Endothelial cell of umbilical vein (primary cell): ENCODE data around the gene CDK9.

ENCODE experiments used
- EZH2 ChIP-seq: IDR thresholded peaks from 2 replicates; pipeline ENCODE4 v1.6.1; 2012; ENCODE audit warnings: borderline replicate concordance, low read depth, mild to moderate bottlenecking, moderate library complexity, low read length, inconsistent platforms; ENCODE audit not compliant: severe bottlenecking
- FOS ChIP-seq: IDR thresholded peaks from 2 replicates; pipeline ENCODE4 v1.6.1; 2011; ENCODE audit warnings: mild to moderate bottlenecking, low read length, moderate library complexity, borderline replicate concordance; ENCODE audit not compliant: insufficient read depth
- GATA2 ChIP-seq: IDR thresholded peaks from 2 replicates; pipeline ENCODE4 v1.7.0; 2011; ENCODE audit warnings: low read depth, mild to moderate bottlenecking, moderate library complexity, mixed read lengths, low read length; ENCODE audit not compliant: insufficient read length, insufficient read depth
- JUN ChIP-seq: IDR thresholded peaks from 2 replicates; pipeline ENCODE4 v1.6.1; 2011; ENCODE audit warnings: borderline replicate concordance, low read depth; ENCODE audit not compliant: insufficient read length, insufficient read depth
- MYC ChIP-seq: IDR thresholded peaks from one replicate; pipeline ENCODE4 v1.6.1; 2011; ENCODE audit warnings: mild to moderate bottlenecking, low read depth, low read length
- POLR2A ChIP-seq: IDR thresholded peaks from 2 replicates; pipeline ENCODE4 v1.6.1; 2012; ENCODE audit warnings: low read depth, mild to moderate bottlenecking, control low read depth, low read length
- POLR2AphosphoS5 ChIP-seq: IDR thresholded peaks from 2 replicates; pipeline ENCODE4 v1.6.1; 2012; ENCODE audit warnings: low read depth, mild to moderate bottlenecking, control low read depth, low read length, moderate library complexity; ENCODE audit not compliant: insufficient read depth
- TF ChIP-seq, protein P1 (sequence below), 2 donors: IDR thresholded peaks; 1 replicate in 1 of 2; 2 replicates in 1 of 2; pipeline ENCODE4 v1.5.1; 2011; ENCODE audit warnings: low read length in 2 of 2, mild to moderate bottlenecking in 2 of 2, moderate library complexity in 2 of 2, control low read depth in 1 of 2, inconsistent platforms in 1 of 2, low read depth in 1 of 2; ENCODE audit not compliant: insufficient read depth in 1 of 2; ENCODE audit errors: extremely low read depth in 1 of 2
- TF ChIP-seq, protein P2 (sequence below): IDR thresholded peaks from 2 replicates; pipeline ENCODE4 v1.6.1; 2011; ENCODE audit not compliant: insufficient read depth, insufficient read length

DNA sequence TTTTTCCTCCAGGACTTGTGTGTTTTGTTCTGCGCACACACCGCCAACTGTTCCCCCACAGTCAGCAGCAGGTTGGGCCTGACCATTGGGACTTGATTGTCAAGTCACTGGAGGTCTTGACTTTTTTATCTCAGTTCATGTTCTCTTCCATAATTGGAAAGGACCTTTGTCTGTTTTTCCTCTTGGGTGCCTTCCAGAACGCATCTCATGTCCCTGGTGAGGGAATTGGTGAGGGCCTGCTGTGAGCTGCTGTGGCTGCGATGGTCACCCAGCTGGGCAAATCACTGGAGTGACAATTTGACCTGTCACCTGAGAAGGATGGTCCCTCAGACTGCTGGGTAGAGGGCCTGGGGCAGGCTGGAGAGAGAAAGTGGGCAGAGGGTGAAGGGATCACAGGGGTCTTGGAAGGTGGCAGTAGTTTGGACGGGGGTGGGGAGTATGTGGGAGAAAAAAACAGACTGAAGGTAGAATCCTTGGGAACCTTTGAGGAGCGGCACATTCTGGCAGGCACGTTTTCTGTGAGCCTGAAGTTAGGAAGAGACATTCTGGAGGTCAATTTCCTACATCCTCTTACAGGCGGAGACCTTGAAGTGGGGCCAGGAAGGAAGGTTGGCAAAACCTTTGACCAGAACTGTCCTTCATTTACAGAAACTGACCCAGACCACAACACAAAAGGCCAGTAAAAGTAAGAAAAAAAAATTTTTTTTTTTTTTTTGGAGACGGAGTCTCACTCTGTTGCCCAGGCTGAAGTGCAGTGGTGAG, 4.4 kb downstream of the CDK9 start:
- TF ChIP-seq EZH2 (no peak), POLR2A (no peak), POLR2AphosphoS5 (no peak), MYC (no peak), GATA2 (no peak), FOS (no peak), JUN (no peak)
- TF ChIP-seq, protein P1, sequence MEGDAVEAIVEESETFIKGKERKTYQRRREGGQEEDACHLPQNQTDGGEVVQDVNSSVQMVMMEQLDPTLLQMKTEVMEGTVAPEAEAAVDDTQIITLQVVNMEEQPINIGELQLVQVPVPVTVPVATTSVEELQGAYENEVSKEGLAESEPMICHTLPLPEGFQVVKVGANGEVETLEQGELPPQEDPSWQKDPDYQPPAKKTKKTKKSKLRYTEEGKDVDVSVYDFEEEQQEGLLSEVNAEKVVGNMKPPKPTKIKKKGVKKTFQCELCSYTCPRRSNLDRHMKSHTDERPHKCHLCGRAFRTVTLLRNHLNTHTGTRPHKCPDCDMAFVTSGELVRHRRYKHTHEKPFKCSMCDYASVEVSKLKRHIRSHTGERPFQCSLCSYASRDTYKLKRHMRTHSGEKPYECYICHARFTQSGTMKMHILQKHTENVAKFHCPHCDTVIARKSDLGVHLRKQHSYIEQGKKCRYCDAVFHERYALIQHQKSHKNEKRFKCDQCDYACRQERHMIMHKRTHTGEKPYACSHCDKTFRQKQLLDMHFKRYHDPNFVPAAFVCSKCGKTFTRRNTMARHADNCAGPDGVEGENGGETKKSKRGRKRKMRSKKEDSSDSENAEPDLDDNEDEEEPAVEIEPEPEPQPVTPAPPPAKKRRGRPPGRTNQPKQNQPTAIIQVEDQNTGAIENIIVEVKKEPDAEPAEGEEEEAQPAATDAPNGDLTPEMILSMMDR (IDR thresholded peaks at IDR 0.05; ENCODE audit: extremely low read depth in 1 of 2, insufficient read depth in 1 of 2, low read depth in 1 of 2, low read length in 2 of 2): no peak
- TF ChIP-seq, protein P2, sequence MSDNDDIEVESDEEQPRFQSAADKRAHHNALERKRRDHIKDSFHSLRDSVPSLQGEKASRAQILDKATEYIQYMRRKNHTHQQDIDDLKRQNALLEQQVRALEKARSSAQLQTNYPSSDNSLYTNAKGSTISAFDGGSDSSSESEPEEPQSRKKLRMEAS: no peak
